SK-N-SH treated with all-trans-retinoic acid at 6 μM for 48 hours (cell line): Measurements from ENCODE around the gene ACTRT3.

Experiments used
- OSR1 ChIP-seq: fragments of 250-450 bp; sonication (Bioruptor Pico); IDR thresholded peaks from 2 replicates; pipeline ENCODE4 v1.8.0; 2022; ENCODE audit warnings: moderate library complexity, mild to moderate bottlenecking, inconsistent platforms
- RARB ChIP-seq: fragments of 250-450 bp; sonication (Bioruptor Pico); IDR thresholded peaks from 2 replicates; pipeline ENCODE4 v1.8.0; 2021; ENCODE audit warnings: mild to moderate bottlenecking, moderate library complexity
- TOX ChIP-seq: fragments of 250-450 bp; sonication (Bioruptor Pico); IDR thresholded peaks from 2 replicates; pipeline ENCODE4 v1.8.0; 2021; ENCODE audit warnings: mild to moderate bottlenecking, moderate library complexity, borderline replicate concordance
- ZC3H10 ChIP-seq: fragments of 250-450 bp; sonication (Bioruptor Pico); IDR thresholded peaks from 2 replicates; pipeline ENCODE4 v1.5.1; 2021; ENCODE audit warnings: mild to moderate bottlenecking, moderate library complexity
- ZFP30 ChIP-seq: fragments of 450-650 bp; formaldehyde crosslinking; IDR thresholded peaks from 2 replicates; pipeline ENCODE4 v1.5.0; 2022; ENCODE audit warnings: mild to moderate bottlenecking, moderate library complexity
- ZNF8 ChIP-seq: fragments of 450-650 bp; formaldehyde crosslinking; IDR thresholded peaks from 2 replicates; pipeline ENCODE4 v1.5.0; 2020; ENCODE audit warnings: mild to moderate bottlenecking, moderate library complexity
- TF ChIP-seq, protein P1 (sequence below): fragments of 250-450 bp; sonication (Bioruptor Pico); IDR thresholded peaks from 2 replicates; pipeline ENCODE4 v1.5.1; 2021; ENCODE audit warnings: mild to moderate bottlenecking, moderate library complexity
- TF ChIP-seq, protein P2 (sequence below): fragments of 250-450 bp; sonication (Bioruptor Pico); IDR thresholded peaks from 2 replicates; pipeline ENCODE4 v1.5.1; 2020; ENCODE audit warnings: low read depth, mild to moderate bottlenecking, moderate library complexity
- TF ChIP-seq, protein P3 (sequence below): fragments of 250-450 bp; sonication (Bioruptor Pico); IDR thresholded peaks from 2 replicates; pipeline ENCODE4 v1.8.0; 2020; ENCODE audit warnings: mild to moderate bottlenecking, moderate library complexity, borderline replicate concordance

DNA sequence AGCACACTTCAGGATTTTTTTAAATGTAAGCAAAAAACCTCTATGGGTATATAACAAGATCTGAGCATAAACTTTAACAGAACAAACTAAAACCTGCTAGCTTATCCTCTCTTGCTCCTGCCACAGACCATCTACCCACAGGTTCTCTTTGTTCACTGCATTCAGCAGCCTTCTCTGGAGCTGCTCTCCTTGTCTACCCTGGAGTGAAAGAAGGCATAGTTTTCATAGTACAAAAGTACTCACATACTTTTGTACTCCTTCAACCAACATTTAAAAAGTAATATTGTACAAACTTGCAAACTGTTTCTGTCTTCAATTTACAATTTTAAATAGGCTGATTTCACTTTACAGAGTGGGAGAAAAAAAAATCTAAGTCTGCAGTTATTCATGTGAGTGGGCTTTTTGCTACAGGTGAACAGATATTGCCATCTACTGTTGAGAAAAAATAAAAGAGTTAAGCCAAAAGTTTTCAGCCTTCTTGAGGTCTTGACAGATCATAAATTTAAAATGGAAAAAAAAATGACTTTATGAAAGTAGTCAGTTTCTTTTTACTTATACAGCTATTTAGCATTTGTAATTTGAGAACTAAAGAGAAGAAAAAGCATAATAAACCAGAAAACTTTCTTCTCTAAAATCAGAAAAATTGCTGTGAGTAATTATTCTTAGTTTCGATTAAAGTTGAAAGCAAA is 24.9 kb downstream of the ACTRT3 start:
- TF ChIP-seq ZFP30 (CRISPR knock-in tag) (no peak), OSR1 (CRISPR knock-in tag) (no peak), RARB (no peak), ZNF8 (CRISPR knock-in tag) (no peak), TOX (CRISPR knock-in tag) (no peak), ZC3H10 (CRISPR knock-in tag) (no peak)
- TF ChIP-seq, protein P1, sequence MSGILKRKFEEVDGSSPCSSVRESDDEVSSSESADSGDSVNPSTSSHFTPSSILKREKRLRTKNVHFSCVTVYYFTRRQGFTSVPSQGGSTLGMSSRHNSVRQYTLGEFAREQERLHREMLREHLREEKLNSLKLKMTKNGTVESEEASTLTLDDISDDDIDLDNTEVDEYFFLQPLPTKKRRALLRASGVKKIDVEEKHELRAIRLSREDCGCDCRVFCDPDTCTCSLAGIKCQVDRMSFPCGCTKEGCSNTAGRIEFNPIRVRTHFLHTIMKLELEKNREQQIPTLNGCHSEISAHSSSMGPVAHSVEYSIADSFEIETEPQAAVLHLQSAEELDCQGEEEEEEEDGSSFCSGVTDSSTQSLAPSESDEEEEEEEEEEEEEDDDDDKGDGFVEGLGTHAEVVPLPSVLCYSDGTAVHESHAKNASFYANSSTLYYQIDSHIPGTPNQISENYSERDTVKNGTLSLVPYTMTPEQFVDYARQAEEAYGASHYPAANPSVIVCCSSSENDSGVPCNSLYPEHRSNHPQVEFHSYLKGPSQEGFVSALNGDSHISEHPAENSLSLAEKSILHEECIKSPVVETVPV = no peak
- TF ChIP-seq, protein P2, sequence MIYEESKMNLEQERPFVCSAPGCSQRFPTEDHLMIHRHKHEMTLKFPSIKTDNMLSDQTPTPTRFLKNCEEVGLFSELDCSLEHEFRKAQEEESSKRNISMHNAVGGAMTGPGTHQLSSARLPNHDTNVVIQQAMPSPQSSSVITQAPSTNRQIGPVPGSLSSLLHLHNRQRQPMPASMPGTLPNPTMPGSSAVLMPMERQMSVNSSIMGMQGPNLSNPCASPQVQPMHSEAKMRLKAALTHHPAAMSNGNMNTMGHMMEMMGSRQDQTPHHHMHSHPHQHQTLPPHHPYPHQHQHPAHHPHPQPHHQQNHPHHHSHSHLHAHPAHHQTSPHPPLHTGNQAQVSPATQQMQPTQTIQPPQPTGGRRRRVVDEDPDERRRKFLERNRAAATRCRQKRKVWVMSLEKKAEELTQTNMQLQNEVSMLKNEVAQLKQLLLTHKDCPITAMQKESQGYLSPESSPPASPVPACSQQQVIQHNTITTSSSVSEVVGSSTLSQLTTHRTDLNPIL = no peak
- TF ChIP-seq, protein P3, sequence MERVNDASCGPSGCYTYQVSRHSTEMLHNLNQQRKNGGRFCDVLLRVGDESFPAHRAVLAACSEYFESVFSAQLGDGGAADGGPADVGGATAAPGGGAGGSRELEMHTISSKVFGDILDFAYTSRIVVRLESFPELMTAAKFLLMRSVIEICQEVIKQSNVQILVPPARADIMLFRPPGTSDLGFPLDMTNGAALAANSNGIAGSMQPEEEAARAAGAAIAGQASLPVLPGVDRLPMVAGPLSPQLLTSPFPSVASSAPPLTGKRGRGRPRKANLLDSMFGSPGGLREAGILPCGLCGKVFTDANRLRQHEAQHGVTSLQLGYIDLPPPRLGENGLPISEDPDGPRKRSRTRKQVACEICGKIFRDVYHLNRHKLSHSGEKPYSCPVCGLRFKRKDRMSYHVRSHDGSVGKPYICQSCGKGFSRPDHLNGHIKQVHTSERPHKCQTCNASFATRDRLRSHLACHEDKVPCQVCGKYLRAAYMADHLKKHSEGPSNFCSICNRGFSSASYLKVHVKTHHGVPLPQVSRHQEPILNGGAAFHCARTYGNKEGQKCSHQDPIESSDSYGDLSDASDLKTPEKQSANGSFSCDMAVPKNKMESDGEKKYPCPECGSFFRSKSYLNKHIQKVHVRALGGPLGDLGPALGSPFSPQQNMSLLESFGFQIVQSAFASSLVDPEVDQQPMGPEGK (CRISPR knock-in tag) = no peak
